NCI-H82 (cell line): ENCODE data around the gene BRINP2.
"Not testable (repeated sequence)": the region's sequence is repeated elsewhere in the genome, so short reads cannot be mapped to it uniquely, and the experiment has no call there.

Source experiments
- DNase-seq: peaks from one replicate; lab custom pipeline; 2025; lab: John Stamatoyannopoulos, UW

BRINP2 gene

GRCh38 chr1:177315761-177316160, 145.0 kb downstream of the BRINP2 start:
- DNase-seq, result peak; percentile 24

- DNase-seq, result not testable (repeated sequence)
Observed at GRCh38 chr1:177321434-177321833, 150.7 kb downstream of the BRINP2 start.

GRCh38 chr1:177328251-177328650, 157.5 kb downstream of the BRINP2 start:
- DNase-seq, result no peak

- no peak for DNase-seq
Observed at GRCh38 chr1:177329871-177330270, 159.1 kb downstream of the BRINP2 start.
